Testis (tissue), 3 donors: ENCODE results near the gene HSPB6. TPM values are rescaled to one million over a fixed set of nuclear protein-coding genes. Genes with fewer than 3 reads are reported as not detected.
A peak's percentile ranks its signal among the peaks of the same experiment; 100 is the strongest.

Experiments
- DNase-seq: peaks from one replicate; pipeline ENCODE4 v3.0.0-alpha.2; 2019
- H3K27ac ChIP-seq, 2 donors: fragments of 200-600 bp; sonication (generic); one replicate each; pipeline ENCODE4 v1.5.1; 2019
- H3K27me3 ChIP-seq: fragments of 200-600 bp; sonication (generic); one replicate; pipeline ENCODE4 v1.5.1; 2019
- H3K36me3 ChIP-seq: fragments of 200-600 bp; sonication (generic); one replicate; pipeline ENCODE4 v1.5.1; 2017; ENCODE audit warnings: low read depth; ENCODE audit errors: missing control alignments
- H3K4me1 ChIP-seq: fragments of 200-600 bp; sonication (generic); one replicate; pipeline ENCODE4 v1.5.1; 2019
- H3K4me3 ChIP-seq, 2 donors: fragments of 200-600 bp; sonication (generic); one replicate each; pipeline ENCODE4 v1.5.1; 2017 to 2019
- H3K9me3 ChIP-seq: fragments of 200-600 bp; sonication (generic); one replicate; pipeline ENCODE4 v1.5.1; 2017
- CTCF ChIP-seq, 3 experiments: fragments of 450-650 bp in 2 of 3; fragments of 200-600 bp in 1 of 3; sonication (generic) in 1 of 3; IDR thresholded peaks; one replicate each; pipeline ENCODE4 v1.5.1; 2016 to 2019; ENCODE audit warnings: antibody characterized with exemption in 3 of 3, mild to moderate bottlenecking in 2 of 3, moderate library complexity in 1 of 3
- POLR2A ChIP-seq: fragments of 450-650 bp; IDR thresholded peaks from one replicate; pipeline ENCODE4 v1.6.1; 2017; ENCODE audit warnings: antibody characterized with exemption, mild to moderate bottlenecking, moderate library complexity
- WGBS, 2 donors: methylation state at CpG; one replicate each; pipeline ENCODE4 v1.1.5; 2018; 5-methylcytosine and 5-hydroxymethylcytosine counted together
- intact Hi-C: fragments of 100-400 bp; cut with DNase I; formaldehyde crosslinking; loops from one replicate; pipeline ENCODE4 v1.15.1; 2023; ENCODE audit warnings: low total_unique reads
- polyA plus RNA-seq: library from polyadenylated mRNA; stranded (reverse); fragments of 350-450 nt; fragmentation: Illumina TruSeq; extraction: RNeasy Lipid Tissue Mini Kit (QIAGEN cat#74804); gene quantifications from one replicate; pipeline ENCODE4 v1.2.3, GENCODE V29; 2014; ENCODE audit warnings: low read depth, low replicate concordance; ENCODE audit not compliant: insufficient read depth
- total RNA-seq, 2 donors: library from RNA; depleted of rRNA; stranded (reverse); fragments of >200 nt; gene quantifications; one replicate each; pipeline ENCODE4 v1.2.3, GENCODE V29; 2016

The HSPB6 gene
- total and polyA plus RNA-seq, 3 donors from 2014 or later = 50.9 to 146 (median 57.1) TPM

- Histone ChIP-seq H3K27me3 (no peaks in the 10 kb centered on the region), H3K4me1 (peaks cover 25% of the 10 kb centered on the region), H3K36me3 (no peaks in the 10 kb centered on the region), H3K4me3 (no peak overlapping the region), H3K27ac (peak overlapping the region in 1 of 2 donors; percentile 97), H3K9me3 (no peaks in the 10 kb centered on the region)
- 90 to 95% methylated on average over 20 of the region's 20 CpGs for WGBS, 2 donors
- TF ChIP-seq CTCF (IDR thresholded peaks at IDR 0.05) = no peak
- TF ChIP-seq POLR2A = no peak
- no peak for DNase-seq
- intact Hi-C loops = no loop called here
Measured at GRCh38 chr19:35753634-35754369, 3.0 kb downstream of the HSPB6 start.

DNA sequence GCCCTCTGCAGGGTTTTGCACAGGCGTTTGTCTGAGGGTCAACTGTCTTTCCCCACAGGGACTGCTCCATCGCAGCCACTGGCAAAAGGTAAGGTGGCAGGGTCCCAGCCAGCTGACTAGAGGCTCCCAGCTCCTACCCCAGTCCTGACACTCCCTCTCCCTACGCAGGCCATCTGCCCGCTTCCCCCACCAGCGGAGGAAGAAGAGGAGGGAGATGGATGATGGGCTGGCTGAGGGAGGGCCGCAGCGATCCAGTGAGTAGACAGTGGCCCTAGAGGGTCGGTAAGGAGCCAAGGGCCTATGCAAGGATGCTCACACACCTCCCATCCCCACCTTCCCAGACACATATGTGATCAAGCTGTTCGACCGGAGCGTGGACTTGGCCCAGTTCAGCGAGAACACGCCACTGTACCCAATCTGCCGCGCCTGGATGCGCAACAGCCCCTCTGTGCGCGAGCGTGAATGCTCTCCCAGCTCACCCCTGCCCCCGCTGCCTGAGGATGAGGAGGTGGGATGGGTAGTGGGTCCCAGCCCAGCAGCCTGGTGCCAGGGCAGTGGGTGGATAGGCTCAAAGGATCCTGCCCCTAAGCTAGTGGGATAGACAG is 4.0 kb downstream of the HSPB6 start:
- H3K4me3 ChIP-seq = no peak overlapping the region
- no peaks in the 10 kb centered on the region for H3K27me3 ChIP-seq
- no peaks in the 10 kb centered on the region for H3K9me3 ChIP-seq
- no peak overlapping the region for H3K27ac ChIP-seq
- 82 to 92% methylated on average over 4 to 20 of the region's 20 CpGs for WGBS, 2 donors
- intact Hi-C loops = no loop called here
- peaks cover 26% of the 10 kb centered on the region for H3K4me1 ChIP-seq
- TF ChIP-seq POLR2A (no peak), CTCF (IDR thresholded peaks at IDR 0.05) (no peak)
- H3K36me3 ChIP-seq = no peaks in the 10 kb centered on the region
- DNase-seq = no peak

- H3K27ac ChIP-seq = no peak overlapping the region
Measured at GRCh38 chr19:35751839-35752745, 4.7 kb downstream of the HSPB6 start.

GRCh38 chr19:35750167-35750566 is 6.7 kb downstream of the HSPB6 start:
- Histone ChIP-seq H3K4me3 (no peak overlapping the region), H3K9me3 (no peaks in the 10 kb centered on the region), H3K4me1 (peaks cover 20% of the 10 kb centered on the region), H3K27ac (no peak overlapping the region), H3K36me3 (no peaks in the 10 kb centered on the region), H3K27me3 (no peaks in the 10 kb centered on the region)
- WGBS, 2 donors = 77 to 80% methylated on average over 4 to 5 of the region's 5 CpGs
- TF ChIP-seq CTCF (IDR thresholded peaks at IDR 0.05) = no peak
- no peak for TF ChIP-seq POLR2A
- intact Hi-C loops = no loop called here
- no peak for DNase-seq

More at GRCh38 chr19:35751839-35752745, 4.7 kb downstream of the HSPB6 start:
- TF ChIP-seq POLR2A (no peak), CTCF (IDR thresholded peaks at IDR 0.05) (no peak)
- no peak for DNase-seq
- Histone ChIP-seq H3K4me1 (peaks cover 22% of the 10 kb centered on the region), H3K36me3 (no peaks in the 10 kb centered on the region), H3K4me3 (no peak overlapping the region), H3K27me3 (no peaks in the 10 kb centered on the region), H3K9me3 (no peaks in the 10 kb centered on the region)
- 86 to 90% methylated on average over 10 to 14 of the region's 14 CpGs for WGBS, 2 donors
- intact Hi-C loops = no loop called here
